ENCODE results near the gene BTD. TPM values are rescaled to one million over a fixed set of nuclear protein-coding genes. Genes with fewer than 3 reads are reported as not detected.

BTD gene
- total and polyA plus RNA-seq, 7 donors, result 6.6 to 35.5 (median 23.5) TPM

DNA sequence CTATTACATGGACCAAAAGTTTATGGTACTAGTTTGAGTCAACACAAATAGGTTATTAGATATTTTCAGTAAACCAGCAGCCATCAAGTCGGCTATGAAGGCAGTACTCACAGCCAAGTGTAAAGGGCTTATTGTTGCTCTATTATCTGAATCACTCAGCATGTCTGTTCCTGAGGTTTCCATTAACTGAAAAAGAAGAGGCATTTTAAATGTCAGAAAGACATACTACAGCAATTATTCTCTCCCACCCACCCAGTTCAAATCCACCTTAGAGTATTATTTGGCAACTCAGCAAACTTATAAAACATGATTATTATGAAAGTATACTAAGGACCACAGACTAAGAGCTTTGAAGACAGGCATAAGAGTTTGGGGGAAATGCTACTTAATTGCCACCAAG, 93.1 kb downstream of the BTD start:
- peak overlapping the region in 1 of 4 donors; percentile 61 for H3K27ac ChIP-seq
- no peak overlapping the region for H3K4me3 ChIP-seq
- 79 to 82% methylated on average over 1 of the region's 1 CpG for WGBS, 2 donors
- no peak for DNase-seq
- H3K9me3 ChIP-seq, result no peaks in the 10 kb centered on the region
- TF ChIP-seq POLR2A (IDR thresholded peaks at IDR 0.05), result no peak
- no peak for TF ChIP-seq POLR2AphosphoS5 (IDR thresholded peaks at IDR 0.05)
- TF ChIP-seq, protein P1, sequence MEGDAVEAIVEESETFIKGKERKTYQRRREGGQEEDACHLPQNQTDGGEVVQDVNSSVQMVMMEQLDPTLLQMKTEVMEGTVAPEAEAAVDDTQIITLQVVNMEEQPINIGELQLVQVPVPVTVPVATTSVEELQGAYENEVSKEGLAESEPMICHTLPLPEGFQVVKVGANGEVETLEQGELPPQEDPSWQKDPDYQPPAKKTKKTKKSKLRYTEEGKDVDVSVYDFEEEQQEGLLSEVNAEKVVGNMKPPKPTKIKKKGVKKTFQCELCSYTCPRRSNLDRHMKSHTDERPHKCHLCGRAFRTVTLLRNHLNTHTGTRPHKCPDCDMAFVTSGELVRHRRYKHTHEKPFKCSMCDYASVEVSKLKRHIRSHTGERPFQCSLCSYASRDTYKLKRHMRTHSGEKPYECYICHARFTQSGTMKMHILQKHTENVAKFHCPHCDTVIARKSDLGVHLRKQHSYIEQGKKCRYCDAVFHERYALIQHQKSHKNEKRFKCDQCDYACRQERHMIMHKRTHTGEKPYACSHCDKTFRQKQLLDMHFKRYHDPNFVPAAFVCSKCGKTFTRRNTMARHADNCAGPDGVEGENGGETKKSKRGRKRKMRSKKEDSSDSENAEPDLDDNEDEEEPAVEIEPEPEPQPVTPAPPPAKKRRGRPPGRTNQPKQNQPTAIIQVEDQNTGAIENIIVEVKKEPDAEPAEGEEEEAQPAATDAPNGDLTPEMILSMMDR (IDR thresholded peaks at IDR 0.05), result no peak
- no peak for TF ChIP-seq EP300 (IDR thresholded peaks at IDR 0.05)
- H3K27me3 ChIP-seq, result no peaks in the 10 kb centered on the region
- H3K4me1 ChIP-seq, result peaks cover 0 to 28% (median 7%) of the 10 kb centered on the region in 4 donors
- intact Hi-C loops (cut with DNase I), result no loop called here
- peaks cover 0 to 16% (median 0%) of the 10 kb centered on the region in 4 donors for H3K36me3 ChIP-seq

Small RNA genes lying within 50 kb of the gene (small RNA-seq; reads per million reads assigned to genes)
- gene MIR3134, result 0 reads per million in 3 donors

Other genes starting within 250 kb of the BTD start
- gene METTL6, start 174.2 kb upstream of the BTD start, total RNA-seq, result 10 to 100 TPM; 14.3 to 21.9 (median 15.3) TPM
- 10 to 100 TPM in 1 of 3 donors, 1 to 10 TPM in 2; 5.4 to 11.7 (median 9.5) TPM for gene METTL6, start 174.2 kb upstream of the BTD start, polyA plus RNA-seq
- gene EAF1, start 174.1 kb upstream of the BTD start, total RNA-seq, result 10 to 100 TPM; 10.0 to 17.8 (median 14.9) TPM
- 10 to 100 TPM in 2 of 3 donors, 1 to 10 TPM in 1; 7.2 to 11.8 (median 10.5) TPM for gene EAF1, start 174.1 kb upstream of the BTD start, polyA plus RNA-seq
- gene COLQ, start 80.0 kb upstream of the BTD start, total RNA-seq, result 1 to 10 TPM; 1.2 to 5.3 (median 2.1) TPM
- 1 to 10 TPM in 1 of 3 donors, under 1 TPM in 1, not detected in 1; 0.69 to 1.7 TPM for gene COLQ, start 80.0 kb upstream of the BTD start, polyA plus RNA-seq
- gene HACL1, start 176 bp upstream of the BTD start, total RNA-seq, result 10 to 100 TPM; 15.5 to 24.7 (median 22.1) TPM
- gene HACL1, start 176 bp upstream of the BTD start, polyA plus RNA-seq, result 10 to 100 TPM; 10.9 to 13.4 (median 13.2) TPM
- 10 to 100 TPM; 41.5 to 64.5 (median 49.1) TPM for gene ANKRD28, start 196.2 kb downstream of the BTD start, total RNA-seq
- 10 to 100 TPM; 13.4 to 15.6 (median 14.8) TPM for gene ANKRD28, start 196.2 kb downstream of the BTD start, polyA plus RNA-seq